Fibroblast of lung (primary cell): ENCODE results near the gene PPP1R7. TPM values are rescaled to one million over a fixed set of nuclear protein-coding genes. Genes with fewer than 3 reads are reported as not detected.

Experiments used
- DNase-seq, 2 donors: peaks; one replicate each; pipeline versions ENCODE4 v3.0.0 to v3.0.0-alpha.2; 2010; ENCODE audit warnings: low read depth in 2 of 2
- H2AFZ ChIP-seq: 2 replicates; pipeline ENCODE4 v1.5.1; 2012; ENCODE audit warnings: low read length, control low read depth, inconsistent platforms
- H3K27ac ChIP-seq: 2 replicates; pipeline ENCODE4 v1.5.1; 2011; ENCODE audit warnings: low read length, control low read depth; ENCODE audit not compliant: insufficient read depth
- H3K27me3 ChIP-seq: 2 replicates; pipeline ENCODE4 v1.5.1; 2011; ENCODE audit warnings: mild to moderate bottlenecking, low read length; ENCODE audit not compliant: control insufficient read depth, insufficient read depth
- H3K36me3 ChIP-seq: 2 replicates; pipeline ENCODE4 v1.5.1; 2011; ENCODE audit warnings: low read length; ENCODE audit not compliant: control insufficient read depth, insufficient read depth
- H3K4me1 ChIP-seq: 2 replicates; pipeline ENCODE4 v1.5.1; 2011; ENCODE audit warnings: low read length; ENCODE audit not compliant: control insufficient read depth, insufficient read depth; ENCODE audit errors: extremely low read depth
- H3K4me2 ChIP-seq: 2 replicates; pipeline ENCODE4 v1.5.1; 2011; ENCODE audit warnings: low read length, control low read depth; ENCODE audit not compliant: insufficient read depth; ENCODE audit errors: extremely low read depth
- H3K4me3 ChIP-seq, 4 experiments: fragments of 200-600 bp in 1 of 4; sonication (generic) in 1 of 4; replicated peaks in 1 of 4; 2 replicates each; pipeline ENCODE4 v1.5.1; 2011 to 2016; ENCODE audit warnings: low read length in 4 of 4, low read depth in 3 of 4, mild to moderate bottlenecking in 3 of 4, control low read depth in 2 of 4, inconsistent platforms in 1 of 4, mixed read lengths in 1 of 4; ENCODE audit not compliant: insufficient read depth in 1 of 4; ENCODE audit errors: control extremely low read depth in 1 of 4
- H3K79me2 ChIP-seq: 2 replicates; pipeline ENCODE4 v1.5.1; 2012; ENCODE audit warnings: mild to moderate bottlenecking, low read length, inconsistent platforms; ENCODE audit not compliant: control insufficient read depth, insufficient read depth
- H3K9ac ChIP-seq: 2 replicates; pipeline ENCODE4 v1.5.1; 2011; ENCODE audit warnings: mild to moderate bottlenecking, low read length, control low read depth; ENCODE audit not compliant: insufficient read depth
- H3K9me3 ChIP-seq: 2 replicates; pipeline ENCODE4 v1.5.1; 2012; ENCODE audit warnings: low read depth, low read length; ENCODE audit not compliant: control insufficient read depth, insufficient read depth
- H4K20me1 ChIP-seq: 2 replicates; pipeline ENCODE4 v1.5.1; 2011; ENCODE audit warnings: low read length; ENCODE audit not compliant: control insufficient read depth, insufficient read depth; ENCODE audit errors: extremely low read depth
- EZH2 ChIP-seq: IDR thresholded peaks from 2 replicates; pipeline ENCODE4 v1.5.1; 2012; ENCODE audit warnings: low read length, control low read depth, mild to moderate bottlenecking; ENCODE audit errors: missing control alignments
- polyA plus RNA-seq, 2 donors: library from polyadenylated mRNA; depleted of rRNA in 1 of 2; stranded (reverse) in 1 of 2; unstranded in 1 of 2; fragments of >200 nt; gene quantifications; 2 replicates each; pipeline ENCODE4 v1.2.1, GENCODE V29; 2011 to 2012; ENCODE audit warnings: missing spikeins in 1 of 2
- total RNA-seq: library from RNA; depleted of rRNA; stranded (reverse); fragments of >200 nt; gene quantifications from 2 replicates; pipeline ENCODE4 v1.2.1, GENCODE V29; 2014
- TF ChIP-seq, protein P1 (sequence below), 2 donors: IDR thresholded peaks in 1 of 2; conservative IDR thresholded peaks in 1 of 2; 1 replicate in 1 of 2; 2 replicates in 1 of 2; pipeline ENCODE4 v1.5.1; 2011 to 2012; ENCODE audit warnings: low read length in 2 of 2, control low read depth in 1 of 2, inconsistent platforms in 1 of 2, low read depth in 1 of 2, mild to moderate bottlenecking in 1 of 2

The PPP1R7 gene
- total and polyA plus RNA-seq, 2 donors (not counting 1 experiment from before 2014, with no cell fraction given) = 70.7 to 141 TPM

DNA sequence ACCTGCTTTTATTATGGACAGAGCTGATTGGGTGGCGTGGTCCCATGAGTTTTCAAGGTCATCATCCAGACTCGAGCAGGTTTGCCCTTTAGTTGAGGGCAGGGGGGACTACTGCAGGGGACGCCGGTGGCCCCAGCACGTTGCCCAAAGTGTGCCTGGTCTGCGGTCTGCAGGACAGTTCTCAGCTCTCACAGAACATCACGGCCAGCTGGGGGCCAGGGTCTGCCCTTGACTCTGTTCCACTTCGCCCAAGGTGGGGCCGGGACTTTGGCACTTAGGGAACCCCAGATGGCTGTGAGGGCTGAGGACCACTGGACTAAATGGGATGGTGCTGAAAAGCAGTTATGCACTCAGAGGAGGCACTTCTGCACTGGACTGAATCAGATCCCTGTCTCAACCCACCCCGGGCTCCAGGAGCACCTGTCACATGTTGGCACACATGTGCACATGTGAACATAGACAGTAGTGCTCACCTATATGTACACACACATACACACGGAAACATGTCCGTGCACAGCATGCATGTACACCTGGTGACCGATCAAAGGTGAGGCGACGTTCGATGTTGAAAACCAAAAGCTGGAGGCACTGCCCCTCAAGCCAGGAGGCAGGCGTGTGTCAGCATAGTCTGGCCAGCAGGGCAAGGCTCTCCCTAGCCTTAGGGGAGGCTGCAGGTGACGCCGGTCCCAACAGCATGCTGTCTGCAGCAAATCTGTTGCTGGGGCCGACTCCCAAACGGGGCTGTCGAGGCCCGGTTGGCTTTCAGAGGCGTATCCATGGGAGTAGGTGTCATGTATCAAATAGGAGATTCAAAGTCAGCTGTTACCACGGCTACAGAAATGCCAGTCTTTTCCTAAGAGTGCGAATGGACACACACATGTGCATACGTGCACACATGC lies 48.4 kb downstream of the PPP1R7 start:
- Histone ChIP-seq H3K79me2 (no peaks in the 10 kb centered on the region), H4K20me1 (no peaks in the 10 kb centered on the region), H3K27me3 (no peaks in the 10 kb centered on the region), H3K9ac (no peak overlapping the region), H3K9me3 (no peaks in the 10 kb centered on the region), H3K4me3 (no peak overlapping the region), H3K4me2 (no peak overlapping the region), H2AFZ (no peak overlapping the region), H3K36me3 (no peaks in the 10 kb centered on the region), H3K27ac (no peak overlapping the region), H3K4me1 (no peaks in the 10 kb centered on the region)
- DNase-seq = no peak
- TF ChIP-seq, protein P1, sequence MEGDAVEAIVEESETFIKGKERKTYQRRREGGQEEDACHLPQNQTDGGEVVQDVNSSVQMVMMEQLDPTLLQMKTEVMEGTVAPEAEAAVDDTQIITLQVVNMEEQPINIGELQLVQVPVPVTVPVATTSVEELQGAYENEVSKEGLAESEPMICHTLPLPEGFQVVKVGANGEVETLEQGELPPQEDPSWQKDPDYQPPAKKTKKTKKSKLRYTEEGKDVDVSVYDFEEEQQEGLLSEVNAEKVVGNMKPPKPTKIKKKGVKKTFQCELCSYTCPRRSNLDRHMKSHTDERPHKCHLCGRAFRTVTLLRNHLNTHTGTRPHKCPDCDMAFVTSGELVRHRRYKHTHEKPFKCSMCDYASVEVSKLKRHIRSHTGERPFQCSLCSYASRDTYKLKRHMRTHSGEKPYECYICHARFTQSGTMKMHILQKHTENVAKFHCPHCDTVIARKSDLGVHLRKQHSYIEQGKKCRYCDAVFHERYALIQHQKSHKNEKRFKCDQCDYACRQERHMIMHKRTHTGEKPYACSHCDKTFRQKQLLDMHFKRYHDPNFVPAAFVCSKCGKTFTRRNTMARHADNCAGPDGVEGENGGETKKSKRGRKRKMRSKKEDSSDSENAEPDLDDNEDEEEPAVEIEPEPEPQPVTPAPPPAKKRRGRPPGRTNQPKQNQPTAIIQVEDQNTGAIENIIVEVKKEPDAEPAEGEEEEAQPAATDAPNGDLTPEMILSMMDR (conservative IDR thresholded peaks at IDR 0.05 in 1 of 2, IDR thresholded peaks at IDR 0.05 in 1 of 2; ENCODE audit: low read depth in 1 of 2, low read length in 2 of 2) = no peak
- TF ChIP-seq EZH2 = no peak

DNA sequence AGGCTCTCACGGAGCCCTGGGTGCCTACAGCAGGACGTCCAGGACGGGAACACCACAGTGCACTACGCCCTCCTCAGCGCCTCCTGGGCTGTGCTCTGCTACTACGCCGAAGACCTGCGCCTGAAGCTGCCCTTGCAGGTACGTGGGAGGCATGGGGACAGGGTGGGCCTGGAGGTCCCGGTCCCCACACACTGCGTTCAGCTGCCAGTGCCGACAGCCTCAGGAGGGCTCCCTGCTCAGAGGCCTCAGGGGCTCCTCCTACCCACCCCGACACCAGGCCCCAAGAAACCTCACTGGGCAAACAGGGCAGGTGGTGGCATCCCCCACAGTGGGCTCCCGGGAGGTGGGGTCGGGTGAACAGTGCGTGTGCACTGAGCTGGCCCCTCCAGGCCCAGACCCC lies 49.0 kb downstream of the PPP1R7 start:
- Histone ChIP-seq H3K4me2 (no peak overlapping the region), H3K36me3 (no peaks in the 10 kb centered on the region), H3K27ac (no peak overlapping the region), H2AFZ (no peak overlapping the region), H4K20me1 (no peaks in the 10 kb centered on the region), H3K27me3 (no peaks in the 10 kb centered on the region), H3K9ac (no peak overlapping the region), H3K4me3 (no peak overlapping the region), H3K9me3 (no peaks in the 10 kb centered on the region), H3K4me1 (no peaks in the 10 kb centered on the region), H3K79me2 (no peaks in the 10 kb centered on the region)
- no peak for DNase-seq
- TF ChIP-seq, protein P1 (conservative IDR thresholded peaks at IDR 0.05 in 1 of 2, IDR thresholded peaks at IDR 0.05 in 1 of 2; ENCODE audit: low read depth in 1 of 2, low read length in 2 of 2) = no peak
- TF ChIP-seq EZH2 = no peak

DNA sequence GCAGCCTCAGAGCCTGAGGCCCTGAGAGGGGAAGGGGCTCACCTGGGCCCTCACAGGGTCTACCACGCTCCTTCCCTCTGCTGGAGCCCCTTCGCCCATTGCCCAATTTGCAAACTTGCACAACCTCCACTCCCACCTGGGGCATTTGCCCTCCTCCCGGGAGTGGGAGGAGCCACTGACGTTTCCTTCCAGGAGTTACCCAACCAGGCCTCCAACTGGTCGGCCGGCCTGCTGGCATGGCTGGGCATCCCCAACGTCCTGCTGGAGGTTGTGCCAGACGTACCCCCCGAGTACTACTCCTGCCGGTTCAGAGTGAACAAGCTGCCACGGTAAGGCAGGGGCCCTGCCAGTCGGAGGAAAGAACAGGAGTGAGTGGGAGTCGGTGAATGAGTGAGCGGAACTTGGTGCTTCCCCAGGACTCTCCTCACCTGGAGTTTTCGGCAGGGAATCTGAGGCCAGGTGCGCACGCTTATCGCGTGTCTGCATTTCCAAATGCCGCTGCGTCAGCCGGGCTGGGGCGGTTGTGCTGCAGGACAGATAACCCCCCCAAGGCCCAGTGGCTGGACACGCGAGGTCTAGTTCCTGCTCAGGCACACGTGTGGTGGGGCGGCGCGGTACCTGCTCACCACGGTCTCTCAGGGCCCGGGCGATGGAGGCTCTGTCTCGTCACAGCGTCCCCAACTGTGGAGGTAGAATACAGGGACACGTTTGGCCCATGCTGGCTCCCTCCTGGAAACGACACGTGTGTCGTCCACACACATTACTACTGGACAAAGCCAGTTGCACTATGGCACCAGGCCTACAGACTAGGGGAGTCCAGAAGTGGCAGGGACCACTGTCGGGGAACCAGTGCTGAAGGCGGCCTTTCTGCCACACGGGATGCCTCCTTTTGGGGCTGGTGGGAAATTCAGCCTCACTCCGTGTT lies 49.9 kb downstream of the PPP1R7 start:
- no peaks in the 10 kb centered on the region for H4K20me1 ChIP-seq
- H3K4me1 ChIP-seq = no peaks in the 10 kb centered on the region
- H3K79me2 ChIP-seq = no peaks in the 10 kb centered on the region
- H3K27ac ChIP-seq = no peak overlapping the region
- H3K36me3 ChIP-seq = no peaks in the 10 kb centered on the region
- no peaks in the 10 kb centered on the region for H3K27me3 ChIP-seq
- H3K4me2 ChIP-seq = no peak overlapping the region
- TF ChIP-seq, protein P1 (conservative IDR thresholded peaks at IDR 0.05 in 1 of 2, IDR thresholded peaks at IDR 0.05 in 1 of 2; ENCODE audit: low read depth in 1 of 2, low read length in 2 of 2) = no peak
- no peak for TF ChIP-seq EZH2
- H2AFZ ChIP-seq = no peak overlapping the region
- H3K9me3 ChIP-seq = no peaks in the 10 kb centered on the region
- no peak overlapping the region for H3K4me3 ChIP-seq
- H3K9ac ChIP-seq = no peak overlapping the region
- DNase-seq = no peak
